Cardiac muscle cell (in vitro differentiated cells and primary cell): ENCODE results near the gene NCCRP1. TPM values are rescaled to one million over a fixed set of nuclear protein-coding genes. Genes with fewer than 3 reads are reported as not detected.

Experiments used
- DNase-seq, 2 donors: peaks; one replicate each; pipeline versions ENCODE4 v3.0.0 to v3.0.0-alpha.2; 2010 to 2017; ENCODE audit warnings: low read depth in 1 of 2, low spot score in 1 of 2
- H3K27ac ChIP-seq: fragments of 200-600 bp; sonication (generic); 2 replicates; pipeline ENCODE4 v1.5.1; 2016
- H3K27me3 ChIP-seq: fragments of 200-600 bp; sonication (generic); 2 replicates; pipeline ENCODE4 v1.6.0; 2016; ENCODE audit warnings: control low read depth
- H3K36me3 ChIP-seq: fragments of 200-600 bp; sonication (generic); 2 replicates; pipeline ENCODE4 v1.5.1; 2016; ENCODE audit warnings: control low read depth
- H3K4me1 ChIP-seq: fragments of 200-600 bp; sonication (generic); 2 replicates; pipeline ENCODE4 v1.8.1; 2017; ENCODE audit warnings: low read depth, mild to moderate bottlenecking, mixed run types
- H3K4me3 ChIP-seq: fragments of 200-600 bp; sonication (generic); 2 replicates; pipeline ENCODE4 v1.5.1; 2016; ENCODE audit warnings: mild to moderate bottlenecking
- H3K9me3 ChIP-seq: fragments of 200-600 bp; sonication (generic); 2 replicates; pipeline ENCODE4 v1.5.1; 2017; ENCODE audit warnings: low read depth, mild to moderate bottlenecking, control low read depth
- CTCF ChIP-seq: IDR thresholded peaks from 2 replicates; pipeline ENCODE4 v1.5.1; 2012; ENCODE audit warnings: low read depth, mild to moderate bottlenecking, low read length
- polyA plus RNA-seq: library from polyadenylated mRNA; unstranded; fragments of >200 nt; fragmentation: Nextera tagmentation; extraction: Ambion mirVana; gene quantifications from 2 replicates; pipeline ENCODE4 v1.2.1, GENCODE V29; 2016
- total RNA-seq: library from RNA; depleted of rRNA; stranded (reverse); fragments of >200 nt; gene quantifications from 2 replicates; pipeline ENCODE4 v1.2.3, GENCODE V29; 2016

The NCCRP1 gene
- total and polyA plus RNA-seq, 2 experiments from 2014 or later = 10.0 to 16.1 TPM

GRCh38 chr19:39170386-39171231, 26.2 kb upstream of the NCCRP1 start:
- H3K9me3 ChIP-seq = no peaks in the 10 kb centered on the region
- TF ChIP-seq CTCF = no peak
- no peaks in the 10 kb centered on the region for H3K27me3 ChIP-seq
- H3K4me1 ChIP-seq = peaks cover 42% of the 10 kb centered on the region
- no peak overlapping the region for H3K4me3 ChIP-seq
- peak overlapping the region; percentile 87 for H3K27ac ChIP-seq
- H3K36me3 ChIP-seq = no peaks in the 10 kb centered on the region
- peak in 1 of 2 donors; percentile 74 for DNase-seq

- Histone ChIP-seq H3K36me3 (no peaks in the 10 kb centered on the region), H3K4me1 (peaks cover 43% of the 10 kb centered on the region), H3K27ac (peak overlapping the region; percentile 87), H3K9me3 (no peaks in the 10 kb centered on the region), H3K4me3 (no peak overlapping the region), H3K27me3 (no peaks in the 10 kb centered on the region)
- DNase-seq = no peak
- TF ChIP-seq CTCF = no peak
These were observed 25.0 kb upstream of the NCCRP1 start for GRCh38 chr19:39171479-39172465.

- Histone ChIP-seq H3K4me3 (no peak overlapping the region), H3K27ac (no peak overlapping the region), H3K4me1 (peaks cover 34% of the 10 kb centered on the region), H3K27me3 (no peaks in the 10 kb centered on the region), H3K36me3 (no peaks in the 10 kb centered on the region), H3K9me3 (no peaks in the 10 kb centered on the region)
- DNase-seq = no peak
- TF ChIP-seq CTCF = no peak
These were observed 23.9 kb upstream of the NCCRP1 start for GRCh38 chr19:39172700-39173501.

- H3K27ac ChIP-seq = no peak overlapping the region
- peaks cover 34% of the 10 kb centered on the region for H3K4me1 ChIP-seq
- no peak overlapping the region for H3K4me3 ChIP-seq
- H3K9me3 ChIP-seq = no peaks in the 10 kb centered on the region
- peaks cover 2% of the 10 kb centered on the region for H3K36me3 ChIP-seq
- no peak for TF ChIP-seq CTCF
- H3K27me3 ChIP-seq = no peaks in the 10 kb centered on the region
- no peak for DNase-seq
These were observed 23.2 kb upstream of the NCCRP1 start for GRCh38 chr19:39173502-39173991.

- Histone ChIP-seq H3K36me3 (peaks cover 2% of the 10 kb centered on the region), H3K27ac (no peak overlapping the region), H3K4me3 (no peak overlapping the region), H3K9me3 (no peaks in the 10 kb centered on the region), H3K4me1 (peaks cover 34% of the 10 kb centered on the region), H3K27me3 (no peaks in the 10 kb centered on the region)
- no peak for TF ChIP-seq CTCF
- DNase-seq = no peak
These were observed 22.6 kb upstream of the NCCRP1 start for GRCh38 chr19:39174142-39174541.
